Left ventricle myocardium superior (tissue), 1 donor: ENCODE results near the gene LRG1. TPM values are rescaled to one million over a fixed set of nuclear protein-coding genes. Genes with fewer than 3 reads are reported as not detected.

ENCODE experiments used
- total RNA-seq: library from RNA; stranded (reverse); fragmentation: NEBNext Ultra II Directional; extraction: Animal tissue kit (Norgen Biotek cat#: 25700); gene quantifications from one replicate; pipeline ENCODE4 v1.2.1, GENCODE V29; 2021
- donor health status: DM: no; HTN: yes; CAD: no; lungs with severe emphysema.

Gene LRG1
- total RNA-seq, 1 donor from 2014 or later = 0.30 TPM

Other genes starting within 250 kb of the LRG1 start
- gene TMIGD2, start 237.6 kb downstream of the LRG1 start, total RNA-seq = not detected
- not detected for gene FSD1, start 235.4 kb downstream of the LRG1 start, total RNA-seq
- gene STAP2, start 201.2 kb downstream of the LRG1 start, total RNA-seq = 4.2 TPM
- 19.2 TPM for gene MPND, start 196.5 kb downstream of the LRG1 start, total RNA-seq
- 19.1 TPM for gene SH3GL1, start 139.5 kb downstream of the LRG1 start, total RNA-seq
- 7.2 TPM for gene CHAF1A, start 137.4 kb downstream of the LRG1 start, total RNA-seq
- 127 TPM for gene UBXN6, start 82.2 kb downstream of the LRG1 start, total RNA-seq
- 30.3 TPM for gene HDGFL2, start 67.7 kb downstream of the LRG1 start, total RNA-seq
- 235 TPM for gene PLIN4, start 21.6 kb downstream of the LRG1 start, total RNA-seq
- 44.2 TPM for gene PLIN5, start 4.8 kb downstream of the LRG1 start, total RNA-seq
- 15.7 TPM for gene SEMA6B, start 19.6 kb upstream of the LRG1 start, total RNA-seq
- gene TNFAIP8L1, start 99.5 kb upstream of the LRG1 start, total RNA-seq = 4.8 TPM
- gene MYDGF, start 130.3 kb upstream of the LRG1 start, total RNA-seq = 27.0 TPM
- gene DPP9, start 183.8 kb upstream of the LRG1 start, total RNA-seq = 53.9 TPM